ENCODE measurements around the gene DYNC2I2. TPM values are rescaled to one million over a fixed set of nuclear protein-coding genes. Genes with fewer than 3 reads are reported as not detected.
A peak's percentile ranks its signal among the peaks of the same experiment; 100 is the strongest.

DYNC2I2 gene
- total and polyA plus RNA-seq, 2 of the 4 experiments (the other 2 are of a cell fraction), result 33.7 to 37.1 TPM

- TF ChIP-seq BHLHE40 (IDR thresholded peaks at IDR 0.05; ENCODE audit: low read depth, low read length), result no peak
- TF ChIP-seq SMC3 (IDR thresholded peaks at IDR 0.05; ENCODE audit: low read depth, low read length), result no peak
- TF ChIP-seq MXI1 (IDR thresholded peaks at IDR 0.05; ENCODE audit: borderline replicate concordance, low read depth, low read length), result 0 out of 2 replicates have a peak, but pooled peaks have one; percentile 1
- peak overlapping the region; percentile 75 to 89; a peak in 2 of 4 replicates for H4K8ac ChIP-seq (ENCODE audit: low read depth in 2 of 2, low read length in 2 of 2)
- H3K14ac ChIP-seq (replicated peaks; ENCODE audit: low read depth, low read length), result peak overlapping the region; percentile 68; the same call in 1 of the 2 replicates
- DNase-seq, result no peak
- H3K4me1 ChIP-seq (ENCODE audit: control insufficient read depth, insufficient read depth, low read length), result no peaks in the 10 kb centered on the region
- H3K79me1 ChIP-seq (ENCODE audit: low read depth in 1 of 2, low read length in 2 of 2), result peaks cover 0 to 17% of the 10 kb centered on the region in 2 experiments; a peak in 3 of 4 replicates
- no peak overlapping the region for H2BK120ac ChIP-seq (ENCODE audit: low read depth, low read length)
- 5% methylated on average over 37 of the region's 55 CpGs; no CpG with 5 or more reads in 1 of the 2 experiments for WGBS, 2 experiments (ENCODE audit: extremely low coverage in 2 of 2, insufficient read length in 1 of 2)
- no peak overlapping the region for H2BK5ac ChIP-seq (ENCODE audit: low read depth, low read length, poor library complexity, severe bottlenecking)
- peak; percentile 52 for ATAC-seq (ENCODE audit: low read depth)
- peak overlapping the region; percentile 87 for H3K4me2 ChIP-seq (ENCODE audit: low read depth, low read length)
- H3K36me3 ChIP-seq (ENCODE audit: control insufficient read depth, insufficient read depth, low read length), result no peaks in the 10 kb centered on the region
- peak overlapping the region; percentile 47; the same call in 1 of the 2 replicates for H3K23ac ChIP-seq (ENCODE audit: low read depth, low read length)
- ChIA-PET POLR2A (ENCODE audit: unreplicated experiment) (no interaction called here), CTCF (no interaction called here)
- H3K9me3 ChIP-seq (ENCODE audit: control insufficient read depth, insufficient read depth, low read length), result no peaks in the 10 kb centered on the region
- intact Hi-C loops (cut with micrococcal nuclease), result no loop called here
- H4K20me1 ChIP-seq (ENCODE audit: insufficient read depth, low read length), result no peaks in the 10 kb centered on the region
- H4K91ac ChIP-seq (ENCODE audit: insufficient read depth, low read depth, low read length), result no peak overlapping the region
- H3K9ac ChIP-seq (ENCODE audit: low read depth, low read length), result peak overlapping the region; percentile 57; the same call in 1 of the 2 replicates
- H2BK20ac ChIP-seq (ENCODE audit: low read depth, low read length), result no peak overlapping the region
- peak overlapping the region; percentile 74 for H3K4me3 ChIP-seq (ENCODE audit: insufficient read depth, low read depth, low read length)
- no TSS peak for BruUV-seq (replicated peaks)
- no peak overlapping the region for H4K5ac ChIP-seq (ENCODE audit: low read depth, low read length)
- peaks cover 9% of the 10 kb centered on the region for H3K9me1 ChIP-seq (ENCODE audit: insufficient read depth, low read length)
- no peak overlapping the region for H3K18ac ChIP-seq (ENCODE audit: low read depth, low read length)
- dilution Hi-C loops (cut with HindIII; ENCODE audit: low sequenced_read_pairs, unreplicated experiment), result no loop called here
- H3K4ac ChIP-seq (ENCODE audit: low read depth, low read length), result peak overlapping the region; percentile 63; the same call in 1 of the 2 replicates
- peak overlapping the region; percentile 98 for H2AFZ ChIP-seq (replicated peaks; ENCODE audit: low read length, poor library complexity)
- no peak overlapping the region for H3K56ac ChIP-seq (ENCODE audit: extremely low read depth, insufficient read depth, low read length)
- no peak overlapping the region for H2BK15ac ChIP-seq (ENCODE audit: low read depth, low read length)
- peak overlapping the region; percentile 58; the same call in 1 of the 2 replicates for H3K27ac ChIP-seq (ENCODE audit: insufficient read depth, low read length)
- H2AK9ac ChIP-seq (replicated peaks; ENCODE audit: low read depth, low read length, poor library complexity), result peak overlapping the region; percentile 75
- in situ Hi-C loops (cut with MboI; ENCODE audit: low sequenced_read_pairs), result no loop called here
- no peaks in the 10 kb centered on the region for H3K27me3 ChIP-seq (ENCODE audit: control insufficient read depth, insufficient read depth, low read length)
- H2AK5ac ChIP-seq (ENCODE audit: low read depth, low read length), result no peak overlapping the region; the same call in 1 of the 2 replicates
Measured at GRCh38 chr9:128702949-128703615, 46.4 kb upstream of the DYNC2I2 start.
